Suprapubic skin (tissue), 4 donors: ENCODE results near the gene NCBP2L. TPM values are rescaled to one million over a fixed set of nuclear protein-coding genes. Genes with fewer than 3 reads are reported as not detected.

ENCODE experiments used
- DNase-seq, 2 donors: peaks; one replicate each; pipeline ENCODE4 v3.0.0-alpha.2; 2019; ENCODE audit warnings: low spot score in 2 of 2
- H3K27ac ChIP-seq: fragments of 200-600 bp; sonication (generic); one replicate; pipeline ENCODE4 v1.5.1; 2019
- H3K27me3 ChIP-seq: fragments of 200-600 bp; sonication (generic); one replicate; pipeline ENCODE4 v1.5.1; 2019
- H3K36me3 ChIP-seq: fragments of 200-600 bp; sonication (generic); one replicate; pipeline ENCODE4 v1.5.1; 2019
- H3K4me1 ChIP-seq: fragments of 200-600 bp; sonication (generic); one replicate; pipeline ENCODE4 v1.5.1; 2019
- H3K4me3 ChIP-seq: fragments of 200-600 bp; sonication (generic); one replicate; pipeline ENCODE4 v1.5.1; 2019; ENCODE audit warnings: mild to moderate bottlenecking
- H3K9me3 ChIP-seq: fragments of 200-600 bp; sonication (generic); one replicate; pipeline ENCODE4 v1.5.1; 2019
- CTCF ChIP-seq, 2 donors: fragments of 200-600 bp in 1 of 2; fragments of 450-650 bp in 1 of 2; sonication (generic) in 1 of 2; IDR thresholded peaks; one replicate each; pipeline ENCODE4 v1.5.1; 2016 to 2019; ENCODE audit warnings: antibody characterized with exemption in 2 of 2, mild to moderate bottlenecking in 1 of 2, moderate library complexity in 1 of 2
- EP300 ChIP-seq: sonication (generic); formaldehyde crosslinking; IDR thresholded peaks from one replicate; pipeline ENCODE4 v1.6.1; 2017; ENCODE audit warnings: antibody characterized with exemption
- POLR2A ChIP-seq, 2 donors: fragments of 450-650 bp; IDR thresholded peaks; one replicate each; pipeline ENCODE4 v1.6.1; 2017; ENCODE audit warnings: antibody characterized with exemption in 2 of 2, mild to moderate bottlenecking in 2 of 2, moderate library complexity in 2 of 2
- POLR2AphosphoS5 ChIP-seq, 3 donors: sonication (generic); formaldehyde crosslinking; IDR thresholded peaks; one replicate each; pipeline ENCODE4 v1.6.1; 2017; ENCODE audit warnings: antibody characterized with exemption in 3 of 3
- whole genome bisulfite sequencing: methylation state at CpG from one replicate; pipeline ENCODE4 v1.1.5; 2018; 5-methylcytosine and 5-hydroxymethylcytosine counted together
- total RNA-seq, 4 donors: library from RNA; depleted of rRNA; stranded (reverse); fragments of >200 nt; gene quantifications; one replicate each; pipeline ENCODE4 v1.1.0, GENCODE V29; 2016

NCBP2L gene
- total RNA-seq, 4 donors from 2014 or later: not detected

GRCh38 chrX:107825698-107826237 lies 48.2 kb downstream of the NCBP2L start, which contains the start of gene MID2:
TSS of gene MID2 (plus strand) at chrX:107825866. CDS start at chrX:107826427, 561 bp downstream.
- Histone ChIP-seq H3K9me3 (no peaks in the 10 kb centered on the region), H3K36me3 (no peaks in the 10 kb centered on the region), H3K4me3 (peak within 1 kb of the TSS; percentile 64), H3K4me1 (peaks cover 19% of the 10 kb centered on the region), H3K27me3 (no peaks in the 10 kb centered on the region), H3K27ac (peak within 1 kb of the TSS; percentile 89)
- TF ChIP-seq POLR2A (IDR thresholded peaks at IDR 0.05) (no peak), CTCF (IDR thresholded peaks at IDR 0.05) (no peak), POLR2AphosphoS5 (IDR thresholded peaks at IDR 0.05) (no peak), EP300 (no peak)
- WGBS: 55% methylated on average over 16 of the region's 32 CpGs
- DNase-seq: peak; percentile 79

- no peaks in the 10 kb centered on the region for H3K9me3 ChIP-seq
- H3K4me3 ChIP-seq: peak overlapping the region; percentile 64
- H3K27ac ChIP-seq: peak overlapping the region; percentile 89
- DNase-seq: no peak
- H3K36me3 ChIP-seq: no peaks in the 10 kb centered on the region
- 29% methylated on average over 3 of the region's 100 CpGs for WGBS
- TF ChIP-seq CTCF (IDR thresholded peaks at IDR 0.05): no peak
- TF ChIP-seq POLR2AphosphoS5 (IDR thresholded peaks at IDR 0.05): no peak
- no peak for TF ChIP-seq POLR2A (IDR thresholded peaks at IDR 0.05)
- TF ChIP-seq EP300: no peak
- no peaks in the 10 kb centered on the region for H3K27me3 ChIP-seq
- H3K4me1 ChIP-seq: peaks cover 19% of the 10 kb centered on the region
Observed at GRCh38 chrX:107826238-107827029, 48.9 kb downstream of the NCBP2L start.

- WGBS: 47% methylated on average over 13 of the region's 13 CpGs
- no peaks in the 10 kb centered on the region for H3K27me3 ChIP-seq
- no peaks in the 10 kb centered on the region for H3K36me3 ChIP-seq
- TF ChIP-seq POLR2A (IDR thresholded peaks at IDR 0.05): no peak
- no peak for TF ChIP-seq CTCF (IDR thresholded peaks at IDR 0.05)
- peaks cover 19% of the 10 kb centered on the region for H3K4me1 ChIP-seq
- no peak for DNase-seq
- H3K27ac ChIP-seq: peak overlapping the region; percentile 89
- peak overlapping the region; percentile 64 for H3K4me3 ChIP-seq
- no peaks in the 10 kb centered on the region for H3K9me3 ChIP-seq
Observed at GRCh38 chrX:107827030-107827831, 49.7 kb downstream of the NCBP2L start.

- H3K9me3 ChIP-seq: no peaks in the 10 kb centered on the region
- H3K36me3 ChIP-seq: no peaks in the 10 kb centered on the region
- H3K27me3 ChIP-seq: no peaks in the 10 kb centered on the region
- TF ChIP-seq POLR2A (IDR thresholded peaks at IDR 0.05) (no peak), POLR2AphosphoS5 (IDR thresholded peaks at IDR 0.05) (no peak), EP300 (no peak), CTCF (IDR thresholded peaks at IDR 0.05) (no peak)
- H3K4me1 ChIP-seq: peaks cover 19% of the 10 kb centered on the region
- WGBS: 59% methylated on average over 4 of the region's 4 CpGs
- no peak overlapping the region for H3K27ac ChIP-seq
- DNase-seq: no peak
- H3K4me3 ChIP-seq: peak overlapping the region; percentile 64
Observed at GRCh38 chrX:107827852-107828251, 50.3 kb downstream of the NCBP2L start.

- 44% methylated on average over 1 of the region's 1 CpG for WGBS
- DNase-seq: no peak
- H3K4me3 ChIP-seq: no peak overlapping the region
Observed at GRCh38 chrX:107829878-107830277, 52.3 kb downstream of the NCBP2L start.

More at GRCh38 chrX:107829878-107830277, 52.3 kb downstream of the NCBP2L start:
- no peak overlapping the region for H3K27ac ChIP-seq
- H3K9me3 ChIP-seq: no peaks in the 10 kb centered on the region
- no peaks in the 10 kb centered on the region for H3K27me3 ChIP-seq
- peaks cover 18% of the 10 kb centered on the region for H3K4me1 ChIP-seq
- no peak for TF ChIP-seq POLR2AphosphoS5 (IDR thresholded peaks at IDR 0.05)
- no peak for TF ChIP-seq CTCF (IDR thresholded peaks at IDR 0.05)
- TF ChIP-seq EP300: no peak
- TF ChIP-seq POLR2A (IDR thresholded peaks at IDR 0.05): no peak
- H3K36me3 ChIP-seq: no peaks in the 10 kb centered on the region
